GM15510 (cell line): Measurements from ENCODE around the gene GMNN.

Source experiments
- POLR2A ChIP-seq: IDR thresholded peaks from 3 replicates; pipeline ENCODE4 v1.6.1; 2011; ENCODE audit warnings: borderline replicate concordance; ENCODE audit not compliant: insufficient read length; ENCODE audit errors: extremely low read depth

GMNN gene

GRCh38 chr6:24774696-24775519, at the start of gene GMNN:
GMNN (plus strand) TSS chr6:24774937; CDS start chr6:24777247, 2,310 bp downstream.
- peak; percentile 92 for TF ChIP-seq POLR2A

GRCh38 chr6:24734166-24734565, 40.6 kb upstream of the GMNN start:
- TF ChIP-seq POLR2A, result no peak

GRCh38 chr6:24738741-24739140, 36.0 kb upstream of the GMNN start:
- TF ChIP-seq POLR2A, result no peak

GRCh38 chr6:24740861-24741260, 33.9 kb upstream of the GMNN start:
- TF ChIP-seq POLR2A, result no peak

- no peak for TF ChIP-seq POLR2A
Measured at GRCh38 chr6:24742216-24742738, 32.5 kb upstream of the GMNN start.

GRCh38 chr6:24743265-24743943, 31.3 kb upstream of the GMNN start:
- TF ChIP-seq POLR2A, result no peak

- TF ChIP-seq POLR2A, result no peak
Measured at GRCh38 chr6:24743944-24744335, 30.8 kb upstream of the GMNN start.

GRCh38 chr6:24744911-24745310, 29.8 kb upstream of the GMNN start:
- TF ChIP-seq POLR2A, result no peak

- no peak for TF ChIP-seq POLR2A
Measured at GRCh38 chr6:24749297-24749696, 25.4 kb upstream of the GMNN start.

GRCh38 chr6:24752503-24752902, 22.2 kb upstream of the GMNN start:
- TF ChIP-seq POLR2A, result no peak

- TF ChIP-seq POLR2A, result no peak
Measured at GRCh38 chr6:24752917-24753492, 21.7 kb upstream of the GMNN start.

- TF ChIP-seq POLR2A, result no peak
Measured at GRCh38 chr6:24753545-24753944, 21.2 kb upstream of the GMNN start.

GRCh38 chr6:24755279-24755678, 19.5 kb upstream of the GMNN start:
- TF ChIP-seq POLR2A, result no peak

- no peak for TF ChIP-seq POLR2A
Measured at GRCh38 chr6:24757611-24758010, 17.1 kb upstream of the GMNN start.

- no peak for TF ChIP-seq POLR2A
Measured at GRCh38 chr6:24759718-24760117, 15.0 kb upstream of the GMNN start.
